Epithelial cell of proximal tubule (primary cell): Measurements from ENCODE around the gene SHC1. TPM values are rescaled to one million over a fixed set of nuclear protein-coding genes. Genes with fewer than 3 reads are reported as not detected.

Experiments used
- DNase-seq: peaks from one replicate; pipeline ENCODE4 v3.0.0-alpha.2; 2011; ENCODE audit warnings: low read depth
- H3K4me3 ChIP-seq: 2 replicates; pipeline ENCODE4 v1.5.1; 2011; ENCODE audit warnings: low read depth, mild to moderate bottlenecking, low read length
- CTCF ChIP-seq: conservative IDR thresholded peaks from 2 replicates; pipeline ENCODE4 v1.5.1; 2012; ENCODE audit warnings: low read depth, mild to moderate bottlenecking, low read length
- total RNA-seq: library from RNA; depleted of rRNA; stranded (reverse); fragments of >200 nt; gene quantifications from 2 replicates; pipeline ENCODE4 v1.2.3, GENCODE V29; 2015

The SHC1 gene
- total RNA-seq, 1 donor from 2014 or later: 155 TPM

- TF ChIP-seq CTCF: no peak
- no peak overlapping the region for H3K4me3 ChIP-seq
- no peak for DNase-seq
Measured at GRCh38 chr1:155006601-155007101, 36.1 kb upstream of the SHC1 start.

GRCh38 chr1:155005076-155006011 lies 34.8 kb upstream of the SHC1 start:
- no peak for DNase-seq
- H3K4me3 ChIP-seq: peak overlapping the region; percentile 85
- TF ChIP-seq CTCF: no peak

- no peak for TF ChIP-seq CTCF
- peak overlapping the region; percentile 85 for H3K4me3 ChIP-seq
- no peak for DNase-seq
Measured at GRCh38 chr1:155004352-155005075, 34.0 kb upstream of the SHC1 start.

- no peak for TF ChIP-seq CTCF
- DNase-seq: no peak
- peak overlapping the region; percentile 85 for H3K4me3 ChIP-seq
Measured at GRCh38 chr1:155003766-155004351, 33.3 kb upstream of the SHC1 start.

GRCh38 chr1:155003227-155003765 lies 32.7 kb upstream of the SHC1 start:
- TF ChIP-seq CTCF: no peak
- DNase-seq: no peak
- peak overlapping the region; percentile 85 for H3K4me3 ChIP-seq

- peak within 1 kb of the TSS; percentile 85 for H3K4me3 ChIP-seq
- no peak for TF ChIP-seq CTCF
- no peak for DNase-seq
Measured at GRCh38 chr1:155002464-155003226, 32.1 kb upstream of the SHC1 start, which contains the start of gene ZBTB7B. TSS of gene ZBTB7B (plus strand) at chr1:155002802. CDS start at chr1:155014661, 11,859 bp downstream.
